IMR-90 (cell line): ENCODE measurements around the gene POU2AF2.

Experiments
- CEBPB ChIP-seq: IDR thresholded peaks from 2 replicates; pipeline ENCODE4 v1.6.1; 2012; ENCODE audit warnings: low read depth, low read length, improper control_type of control experiment
- CTCF ChIP-seq: conservative IDR thresholded peaks from 2 replicates; pipeline ENCODE4 v1.5.1; 2012; ENCODE audit warnings: mild to moderate bottlenecking, low read depth, low read length, improper control_type of control experiment
- MAFK ChIP-seq: IDR thresholded peaks from 2 replicates; pipeline ENCODE4 v1.6.1; 2012; ENCODE audit warnings: low read depth, low read length, improper control_type of control experiment
- POLR2A ChIP-seq: IDR thresholded peaks from 2 replicates; pipeline ENCODE4 v1.6.1; 2012; ENCODE audit warnings: mild to moderate bottlenecking, low read depth, low read length
- SMC3 ChIP-seq: fragments of 150-350 bp; IDR thresholded peaks from 2 replicates; pipeline ENCODE4 v1.6.1; 2016; ENCODE audit warnings: low read depth, mild to moderate bottlenecking, antibody characterized with exemption, low read length, moderate library complexity
- USF2 ChIP-seq: fragments of 150-350 bp; IDR thresholded peaks from 2 replicates; pipeline ENCODE4 v1.6.1; 2017; ENCODE audit warnings: mild to moderate bottlenecking, antibody characterized with exemption, low read length, low read depth

GRCh38 chr11:111209543-111210355, 35.8 kb upstream of the POU2AF2 start:
- no peak for TF ChIP-seq CTCF
- no peak for TF ChIP-seq USF2
- no peak for TF ChIP-seq SMC3
- TF ChIP-seq POLR2A: no peak
- no peak for TF ChIP-seq MAFK
- no peak for TF ChIP-seq CEBPB
